HAP-1 (cell line): ENCODE data around the gene OR52E5.

Experiments
- DNase-seq, 2 experiments: peaks; one replicate each; pipeline ENCODE4 v3.0.0-alpha.2; 2016 to 2020; ENCODE audit warnings: low spot score in 2 of 2
- H3K27me3 ChIP-seq: fragments of 250-450 bp; sonication (Bioruptor Pico); 2 replicates; pipeline ENCODE4 v1.5.1; 2020; ENCODE audit warnings: low read depth, mild to moderate bottlenecking, moderate library complexity
- H3K36me3 ChIP-seq: fragments of 250-450 bp; sonication (Bioruptor Pico); replicated peaks from 2 replicates; pipeline ENCODE4 v1.5.1; 2020; ENCODE audit warnings: mild to moderate bottlenecking
- H3K4me1 ChIP-seq: fragments of 250-450 bp; sonication (Bioruptor Pico); 2 replicates; pipeline ENCODE4 v1.5.1; 2020; ENCODE audit warnings: mild to moderate bottlenecking
- H3K4me3 ChIP-seq: fragments of 250-450 bp; sonication (Bioruptor Pico); 2 replicates; pipeline ENCODE4 v1.5.1; 2020; ENCODE audit warnings: mild to moderate bottlenecking, moderate library complexity
- H3K9me3 ChIP-seq: fragments of 250-450 bp; sonication (Bioruptor Pico); 2 replicates; pipeline ENCODE4 v1.5.1; 2020; ENCODE audit warnings: mild to moderate bottlenecking, moderate library complexity
- in situ Hi-C: fragments of 300-500 bp; cut with MboI; formaldehyde crosslinking; loops from 3 replicates; pipeline ENCODE4 v1.14.3; 2020; ENCODE audit warnings: low sequenced_read_pairs, inconsistent platforms, mixed read lengths

Gene OR52E5

DNA sequence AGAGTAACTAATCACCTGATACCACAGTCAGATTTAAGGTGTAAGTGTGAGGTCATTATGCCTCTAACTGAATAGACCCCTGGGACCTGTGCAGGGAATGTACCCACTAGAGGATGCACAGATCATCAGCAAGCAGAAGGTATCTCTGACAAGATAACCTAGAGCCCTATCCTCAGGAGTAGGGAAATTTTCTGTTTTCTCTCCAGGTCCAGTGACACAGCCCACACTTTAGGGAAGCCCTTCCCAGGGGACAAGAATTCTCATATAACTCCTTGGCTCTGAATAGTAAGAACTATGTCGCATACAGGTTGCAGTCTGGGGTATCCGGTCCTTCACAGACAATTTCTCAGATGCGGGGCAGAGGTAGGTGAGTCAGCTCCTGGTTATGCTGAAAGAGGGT is at the start of gene OR52E5:
TSS of gene OR52E5 (plus strand) at position 301 of the 400 bp plus-strand sequence. CDS start 7,569 bp downstream, outside the sequence.
- Histone ChIP-seq H3K36me3 (no peaks in the 10 kb centered on the region), H3K4me1 (no peaks in the 10 kb centered on the region), H3K27me3 (no peaks in the 10 kb centered on the region), H3K9me3 (no peaks in the 10 kb centered on the region), H3K4me3 (no peak within 1 kb of the TSS)
- in situ Hi-C loops: no loop called here
- no peak for DNase-seq

DNA sequence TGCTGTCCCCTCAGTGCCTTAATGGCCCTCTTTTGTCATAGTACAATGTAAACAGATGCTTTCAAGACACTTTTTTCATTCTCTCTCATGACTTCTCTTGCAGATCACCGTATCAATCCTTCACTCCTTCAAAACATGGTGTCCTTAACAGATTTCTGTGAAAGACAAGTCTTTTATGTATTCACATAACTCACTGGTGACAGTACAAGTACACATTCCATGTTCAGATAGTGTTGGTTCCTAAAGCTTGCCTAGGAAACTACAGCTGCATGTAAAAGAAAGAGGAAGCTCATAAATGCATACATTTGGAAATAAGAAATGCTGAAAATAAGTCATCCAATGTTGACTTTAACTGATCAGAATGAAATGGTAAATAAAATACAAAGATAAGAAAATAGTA is 46.3 kb upstream of the OR52E5 start:
- no peak for DNase-seq
- no peaks in the 10 kb centered on the region for H3K27me3 ChIP-seq
- H3K36me3 ChIP-seq: no peaks in the 10 kb centered on the region
- no peaks in the 10 kb centered on the region for H3K4me1 ChIP-seq
- in situ Hi-C loops: no loop called here
- H3K4me3 ChIP-seq: no peak overlapping the region
- no peaks in the 10 kb centered on the region for H3K9me3 ChIP-seq

DNA sequence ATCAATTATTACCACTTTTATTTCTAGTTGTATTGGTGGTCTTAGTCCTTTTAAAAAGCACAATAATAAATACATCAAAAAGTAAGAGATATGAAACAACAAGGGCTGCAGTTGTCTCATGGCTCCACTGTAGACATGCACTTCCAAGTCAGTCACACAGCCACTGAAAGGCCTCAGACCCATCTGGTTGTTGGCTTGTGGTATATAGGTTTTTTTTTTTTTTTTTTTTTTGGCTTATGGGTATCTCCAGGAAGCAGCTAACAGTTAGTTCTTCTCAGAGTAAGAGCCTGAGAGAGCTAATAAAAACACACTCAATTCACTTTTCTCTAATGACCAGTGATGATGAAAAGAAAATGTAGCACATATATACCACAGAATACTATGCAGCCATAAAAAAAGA is 45.3 kb upstream of the OR52E5 start:
- DNase-seq: no peak
- in situ Hi-C loops: no loop called here
- no peaks in the 10 kb centered on the region for H3K36me3 ChIP-seq

DNA sequence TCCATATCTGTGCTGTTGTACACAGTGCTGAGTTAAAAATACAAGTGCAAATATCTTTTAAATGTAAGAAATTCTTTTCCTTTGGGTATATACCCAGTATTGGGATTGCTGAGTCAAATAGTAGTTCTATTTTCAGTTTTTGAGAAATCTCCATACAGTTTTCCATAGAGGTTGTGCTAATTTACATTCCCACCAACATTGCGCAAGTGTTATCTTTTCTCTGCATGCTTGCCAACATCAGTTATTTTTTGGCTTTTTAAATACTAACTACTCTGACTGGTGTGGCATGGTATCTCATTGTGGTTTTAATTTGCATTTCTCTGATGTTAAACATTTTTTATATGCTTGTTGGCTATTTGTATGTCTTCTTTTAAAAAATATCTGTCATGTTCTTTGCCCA is 42.0 kb upstream of the OR52E5 start:
- no peak for DNase-seq
- no peaks in the 10 kb centered on the region for H3K36me3 ChIP-seq
- no peak overlapping the region for H3K4me3 ChIP-seq
- in situ Hi-C loops: no loop called here
- no peaks in the 10 kb centered on the region for H3K9me3 ChIP-seq
- no peaks in the 10 kb centered on the region for H3K27me3 ChIP-seq
- H3K4me1 ChIP-seq: no peaks in the 10 kb centered on the region

More for the DNA sequence above, 45.3 kb upstream of the OR52E5 start:
- Histone ChIP-seq H3K4me3 (no peak overlapping the region), H3K27me3 (no peaks in the 10 kb centered on the region), H3K9me3 (no peaks in the 10 kb centered on the region), H3K4me1 (no peaks in the 10 kb centered on the region)

DNA sequence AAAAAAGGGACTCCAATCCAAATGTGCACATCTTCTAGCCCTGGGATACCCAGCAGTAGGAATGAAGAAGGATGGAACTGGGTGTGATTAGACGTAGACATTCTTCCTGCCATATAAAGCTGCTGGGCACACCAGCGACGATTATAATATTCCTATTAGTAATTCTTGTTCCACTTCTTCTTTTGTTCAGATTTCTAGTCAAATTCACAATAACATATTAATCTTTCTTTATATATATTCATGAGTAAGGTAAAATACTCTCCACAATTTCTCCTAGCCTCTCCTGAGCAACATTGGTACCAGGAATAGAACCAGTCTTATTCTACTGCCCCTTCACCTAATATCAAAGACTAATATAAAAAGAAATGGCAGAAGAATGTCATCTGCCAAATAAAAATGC is 35.4 kb upstream of the OR52E5 start, which contains the start of gene OR52E8:
TSS of gene OR52E8 (minus strand) at position 101 of the 400 bp plus-strand sequence. CDS start at position 101, 0 bp downstream.
- H3K9me3 ChIP-seq: no peaks in the 10 kb centered on the region
- DNase-seq: no peak
- no peak within 1 kb of the TSS for H3K4me3 ChIP-seq
- no peaks in the 10 kb centered on the region for H3K27me3 ChIP-seq
- H3K36me3 ChIP-seq: no peaks in the 10 kb centered on the region
- in situ Hi-C loops: no loop called here
- H3K4me1 ChIP-seq: no peaks in the 10 kb centered on the region

DNA sequence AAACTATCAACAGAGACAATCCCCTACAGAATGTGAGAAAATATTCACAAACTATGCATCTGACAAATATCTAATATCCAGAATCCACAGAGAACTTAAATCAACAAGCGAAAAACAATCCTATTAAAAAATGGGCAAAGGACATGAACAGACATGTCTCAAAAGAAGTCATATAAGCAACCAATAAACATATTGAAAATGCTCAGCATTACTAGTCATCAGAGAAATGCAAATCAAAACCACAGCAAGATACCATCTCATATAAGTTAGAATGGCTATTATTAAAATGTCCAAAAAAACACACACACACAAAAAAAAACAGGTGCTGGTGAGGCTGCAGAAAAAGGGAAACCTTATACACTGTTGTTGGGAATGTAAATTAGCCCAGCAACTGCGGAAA is 27.2 kb upstream of the OR52E5 start:
- Histone ChIP-seq H3K36me3 (no peaks in the 10 kb centered on the region), H3K4me1 (no peaks in the 10 kb centered on the region), H3K9me3 (no peaks in the 10 kb centered on the region), H3K4me3 (no peak overlapping the region), H3K27me3 (no peaks in the 10 kb centered on the region)
- no peak for DNase-seq
- in situ Hi-C loops: no loop called here

DNA sequence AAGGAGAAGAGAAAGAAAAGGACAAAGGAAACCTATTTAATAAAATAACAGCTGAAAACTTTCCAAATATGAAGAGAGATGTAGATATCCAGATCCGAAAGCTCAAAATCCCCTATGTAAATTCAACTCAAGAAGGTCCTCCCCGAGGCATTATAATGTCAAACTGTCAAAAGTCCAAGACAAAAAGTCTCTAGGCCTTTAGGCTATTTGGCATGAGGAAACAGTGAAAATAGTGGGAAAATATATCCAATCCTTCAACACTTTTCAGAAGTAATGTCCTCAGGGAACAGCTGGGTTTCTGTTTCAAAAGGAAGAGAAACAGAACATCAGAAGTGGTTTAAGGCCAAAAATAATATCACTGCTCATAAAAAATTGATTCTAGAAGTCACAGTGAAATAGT is 14.4 kb upstream of the OR52E5 start:
- H3K27me3 ChIP-seq: no peaks in the 10 kb centered on the region
- H3K4me3 ChIP-seq: no peak overlapping the region
- H3K9me3 ChIP-seq: no peaks in the 10 kb centered on the region
- no peaks in the 10 kb centered on the region for H3K36me3 ChIP-seq
- DNase-seq: no peak
- in situ Hi-C loops: no loop called here
- no peaks in the 10 kb centered on the region for H3K4me1 ChIP-seq

DNA sequence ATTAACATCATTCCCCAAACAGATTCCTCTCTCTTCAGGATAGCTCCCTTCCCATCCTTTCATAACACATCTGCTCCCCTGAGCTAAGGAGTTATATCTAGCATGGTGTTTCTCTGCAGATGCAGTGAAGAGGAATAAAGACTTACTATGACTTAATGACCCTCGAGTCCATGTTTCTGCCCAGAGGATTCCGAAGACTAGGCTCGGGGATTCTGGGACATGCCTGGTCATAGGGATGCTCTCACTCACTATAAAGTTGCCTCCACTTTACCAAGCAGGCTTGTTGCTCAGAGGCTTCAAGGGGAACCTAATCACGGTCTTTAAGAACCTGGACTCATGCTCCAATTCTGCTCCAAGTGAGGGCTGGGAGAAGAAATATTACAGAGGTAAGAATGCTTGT is 12.7 kb upstream of the OR52E5 start, which contains the start of gene OR52E4:
TSS of gene OR52E4 (plus strand) at position 301 of the 400 bp plus-strand sequence. CDS start 3,664 bp downstream, outside the sequence.
- Histone ChIP-seq H3K4me1 (no peaks in the 10 kb centered on the region), H3K4me3 (no peak within 1 kb of the TSS), H3K36me3 (no peaks in the 10 kb centered on the region), H3K27me3 (no peaks in the 10 kb centered on the region), H3K9me3 (no peaks in the 10 kb centered on the region)
- in situ Hi-C loops: no loop called here
- no peak for DNase-seq

DNA sequence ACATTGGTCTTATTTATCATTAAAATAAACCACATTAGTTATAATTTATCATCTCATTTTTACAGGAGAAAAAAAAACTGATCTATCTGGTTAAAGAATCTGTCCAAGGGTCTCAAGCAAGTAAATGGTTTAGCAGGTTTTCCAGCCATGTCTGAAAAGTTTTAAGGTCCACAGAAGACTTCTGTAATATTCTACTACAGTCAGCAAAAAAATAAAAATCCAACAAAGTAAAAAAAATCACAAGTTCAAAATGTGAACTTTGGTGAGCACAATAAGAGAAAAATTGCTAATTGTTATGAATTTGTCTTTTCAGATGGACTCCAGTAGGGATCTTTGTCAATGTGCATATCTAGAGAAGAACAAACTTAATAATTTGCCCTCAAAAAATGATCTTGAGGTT is 11.3 kb upstream of the OR52E5 start:
- no peaks in the 10 kb centered on the region for H3K36me3 ChIP-seq
- in situ Hi-C loops: no loop called here
- H3K4me3 ChIP-seq: no peak overlapping the region
- H3K9me3 ChIP-seq: no peaks in the 10 kb centered on the region
- no peaks in the 10 kb centered on the region for H3K4me1 ChIP-seq
- no peak for DNase-seq
- H3K27me3 ChIP-seq: no peaks in the 10 kb centered on the region

DNA sequence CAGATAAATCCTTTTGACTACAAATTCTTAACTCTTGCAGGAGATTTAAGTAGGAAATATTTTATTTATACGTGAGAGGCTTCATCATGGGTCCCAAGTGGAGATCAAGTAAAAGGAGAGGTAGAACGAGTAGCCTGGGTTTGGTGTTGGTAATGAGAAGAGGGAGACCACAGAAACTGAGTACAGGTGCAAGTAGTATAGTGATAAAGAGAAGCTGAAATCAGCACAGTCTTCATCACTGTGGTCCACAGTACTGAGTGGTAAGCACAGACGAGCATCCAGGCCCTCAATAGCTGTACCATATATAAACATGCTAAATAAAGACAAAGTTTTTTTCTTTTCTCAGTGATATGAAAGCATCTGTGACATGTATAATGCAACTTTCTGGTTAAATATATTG is 5.8 kb upstream of the OR52E5 start:
- no peak overlapping the region for H3K4me3 ChIP-seq
- no peak for DNase-seq
- H3K36me3 ChIP-seq: no peaks in the 10 kb centered on the region
- no peaks in the 10 kb centered on the region for H3K27me3 ChIP-seq
- H3K9me3 ChIP-seq: no peaks in the 10 kb centered on the region
- H3K4me1 ChIP-seq: no peaks in the 10 kb centered on the region
- in situ Hi-C loops: no loop called here

DNA sequence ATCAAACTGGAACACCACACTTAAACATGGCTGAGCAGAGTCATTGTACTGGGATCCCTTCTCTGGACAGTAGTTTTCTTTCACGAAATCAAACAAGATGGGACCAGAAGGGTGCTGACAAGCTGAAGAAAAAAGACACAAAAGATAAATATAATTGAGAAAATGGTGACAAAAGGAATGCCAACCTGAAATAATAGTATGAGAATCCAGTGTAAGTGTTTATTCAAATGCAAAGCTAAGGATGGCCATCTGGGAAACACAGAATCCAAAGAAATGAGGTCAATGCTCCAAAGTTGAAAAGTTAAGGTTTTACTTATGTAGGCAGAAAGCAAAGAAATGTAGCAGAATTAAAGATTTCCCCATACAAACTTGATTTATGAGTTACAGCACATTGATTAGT is 5.3 kb upstream of the OR52E5 start:
- Histone ChIP-seq H3K27me3 (no peaks in the 10 kb centered on the region), H3K4me3 (no peak overlapping the region), H3K9me3 (no peaks in the 10 kb centered on the region), H3K36me3 (no peaks in the 10 kb centered on the region), H3K4me1 (no peaks in the 10 kb centered on the region)
- in situ Hi-C loops: no loop called here
- DNase-seq: no peak

DNA sequence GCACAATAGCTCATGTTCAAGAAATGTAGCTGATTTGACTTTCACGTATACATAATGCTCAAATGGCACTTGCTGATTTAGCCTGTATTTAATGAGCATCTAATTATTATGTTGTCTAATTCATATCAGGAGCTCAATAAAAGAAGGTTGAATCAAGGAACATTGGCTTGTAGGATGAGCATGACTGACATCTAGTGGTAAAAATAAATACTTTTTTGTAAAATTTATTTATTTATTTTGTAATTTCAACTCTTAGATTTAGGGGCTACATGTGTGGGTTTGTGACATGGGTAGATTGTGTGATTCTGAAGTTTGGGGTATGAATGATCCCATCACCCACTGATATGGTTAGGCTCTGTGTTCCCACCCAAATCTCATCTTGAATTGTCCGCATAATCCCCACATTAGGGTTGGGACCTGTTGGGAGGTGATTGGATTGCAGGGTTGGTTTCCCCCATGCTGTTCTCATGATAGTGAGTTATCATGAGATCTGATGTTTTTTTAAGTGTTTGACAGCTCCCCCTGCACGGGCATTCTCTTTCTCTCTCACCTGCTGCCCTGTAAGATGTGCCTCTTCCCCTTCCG is 1.7 kb upstream of the OR52E5 start:
- no peaks in the 10 kb centered on the region for H3K9me3 ChIP-seq
- in situ Hi-C loops: no loop called here
- no peaks in the 10 kb centered on the region for H3K27me3 ChIP-seq
- H3K4me1 ChIP-seq: no peaks in the 10 kb centered on the region
- H3K36me3 ChIP-seq: no peaks in the 10 kb centered on the region
- H3K4me3 ChIP-seq: no peak overlapping the region
- DNase-seq: peak in 1 of 2 experiments; percentile 29

DNA sequence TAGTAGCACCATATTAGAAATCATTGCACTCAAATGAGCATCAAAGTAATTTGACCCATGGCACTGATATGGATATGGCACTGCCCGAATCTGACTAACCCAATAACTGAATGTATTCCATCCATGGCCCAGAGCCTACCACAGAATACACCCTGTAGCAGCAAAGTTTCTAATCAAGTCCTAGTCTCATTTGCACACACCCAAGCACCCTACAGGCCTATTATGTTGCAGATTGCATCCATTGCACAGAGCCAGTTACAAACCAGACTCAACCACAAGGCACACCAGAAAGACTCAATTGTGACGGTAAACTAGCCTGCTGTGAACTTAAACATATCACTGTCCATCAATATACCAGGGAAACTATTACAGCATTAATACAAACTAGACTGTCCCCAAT is 6.5 kb downstream of the OR52E5 start:
- in situ Hi-C loops: no loop called here
- H3K27me3 ChIP-seq: no peaks in the 10 kb centered on the region

DNA sequence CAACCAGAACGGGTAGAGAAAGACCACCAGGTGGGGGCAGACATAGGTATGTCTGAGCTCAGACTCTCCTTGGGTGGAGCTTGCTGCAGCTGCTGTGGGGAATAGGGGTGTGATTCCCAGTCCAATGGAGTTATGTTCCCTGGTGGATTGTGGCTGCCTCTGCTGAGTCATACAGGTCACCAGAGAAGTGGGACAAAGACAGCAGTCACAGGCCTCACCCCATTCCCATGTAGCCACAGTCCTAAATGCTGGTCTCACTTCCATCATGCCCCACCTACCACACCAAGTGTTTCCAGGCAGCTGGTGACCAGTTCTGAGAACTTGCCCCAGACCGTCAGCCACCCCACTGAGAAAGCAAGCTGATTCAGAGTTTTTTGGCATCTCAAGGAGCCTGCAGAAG is 17.5 kb downstream of the OR52E5 start:
- Histone ChIP-seq H3K4me3 (no peak overlapping the region), H3K9me3 (no peaks in the 10 kb centered on the region), H3K27me3 (no peaks in the 10 kb centered on the region), H3K36me3 (no peaks in the 10 kb centered on the region), H3K4me1 (no peaks in the 10 kb centered on the region)
- in situ Hi-C loops: no loop called here
- DNase-seq: no peak

More for the DNA sequence above, 6.5 kb downstream of the OR52E5 start:
- Histone ChIP-seq H3K9me3 (no peaks in the 10 kb centered on the region), H3K4me1 (no peaks in the 10 kb centered on the region), H3K4me3 (no peak overlapping the region), H3K36me3 (no peaks in the 10 kb centered on the region)
- no peak for DNase-seq
